NB4 (cell line): ENCODE data around the gene ENC1.

Experiments
- DNase-seq: peaks from one replicate; pipeline ENCODE4 v3.0.0; 2010; ENCODE audit warnings: low read depth
- H3K4me3 ChIP-seq: one replicate; pipeline ENCODE4 v1.5.1; 2011; ENCODE audit warnings: mild to moderate bottlenecking, low read depth, low read length, moderate library complexity
- CTCF ChIP-seq: IDR thresholded peaks from one replicate; pipeline ENCODE4 v1.5.1; 2012; ENCODE audit warnings: low read depth, low read length
- MAX ChIP-seq: IDR thresholded peaks from 2 replicates; pipeline ENCODE4 v1.6.1; 2011; ENCODE audit warnings: low read depth, low read length
- MYC ChIP-seq: IDR thresholded peaks from 2 replicates; pipeline ENCODE4 v1.6.1; 2011; ENCODE audit warnings: low read depth, low read length
- POLR2A ChIP-seq: IDR thresholded peaks from 2 replicates; pipeline ENCODE4 v1.6.1; 2011; ENCODE audit warnings: mild to moderate bottlenecking; ENCODE audit not compliant: insufficient read length; ENCODE audit errors: extremely low read depth

Gene ENC1

DNA sequence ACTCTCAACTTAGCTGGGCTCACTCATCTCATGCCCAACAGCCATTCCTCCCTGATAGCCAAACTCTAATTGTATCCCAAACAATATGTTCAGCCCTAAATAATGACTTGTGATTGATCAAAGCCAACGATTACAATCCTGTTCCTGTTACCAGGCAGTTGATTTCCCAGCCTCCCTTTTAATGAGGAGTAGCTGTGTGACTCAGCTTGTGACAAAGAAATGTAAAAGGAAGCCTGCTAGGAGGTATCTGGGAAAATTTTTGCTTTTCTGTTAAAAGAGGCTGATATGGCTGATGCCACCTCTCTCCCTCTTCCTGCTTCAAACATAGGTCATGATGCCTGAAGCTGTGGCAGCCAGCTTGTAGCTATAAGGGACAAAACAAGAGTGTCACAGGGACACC lies 19.6 kb upstream of the ENC1 start:
- DNase-seq, result no peak
- no peak overlapping the region for H3K4me3 ChIP-seq

GRCh38 chr5:74659172-74659571 lies 18.6 kb upstream of the ENC1 start:
- TF ChIP-seq MAX, result no peak
- no peak for TF ChIP-seq POLR2A
- H3K4me3 ChIP-seq, result no peak overlapping the region

More for the DNA sequence above, 19.6 kb upstream of the ENC1 start:
- TF ChIP-seq MAX (no peak), POLR2A (no peak), MYC (no peak)

DNA sequence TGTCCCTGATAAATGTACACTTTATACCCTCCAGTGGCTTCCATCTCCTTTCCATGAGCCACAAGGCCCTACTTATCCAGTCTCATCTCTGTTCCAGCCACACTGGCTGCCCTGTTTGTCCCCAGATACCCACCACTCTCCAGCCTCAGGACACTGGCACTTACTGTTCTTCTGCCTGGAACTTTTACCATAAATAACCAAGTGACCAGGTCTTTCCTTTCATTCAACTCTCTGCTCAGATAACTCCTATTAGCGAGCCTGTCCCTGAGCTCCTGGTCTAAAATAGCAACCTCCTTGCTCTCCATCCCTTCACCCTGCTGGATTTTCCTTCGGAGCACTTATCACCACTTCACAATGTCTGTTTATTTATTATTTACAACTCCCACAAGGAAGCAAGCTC lies 16.6 kb upstream of the ENC1 start:
- no peak for DNase-seq
- TF ChIP-seq MYC (no peak), POLR2A (no peak), CTCF (no peak), MAX (no peak)
- no peak overlapping the region for H3K4me3 ChIP-seq

More at GRCh38 chr5:74659172-74659571, 18.6 kb upstream of the ENC1 start:
- no peak for DNase-seq

GRCh38 chr5:74655716-74656115 lies 15.2 kb upstream of the ENC1 start:
- no peak for DNase-seq
- no peak for TF ChIP-seq MYC
- no peak for TF ChIP-seq POLR2A
- no peak for TF ChIP-seq CTCF
- TF ChIP-seq MAX, result no peak
- H3K4me3 ChIP-seq, result no peak overlapping the region

DNA sequence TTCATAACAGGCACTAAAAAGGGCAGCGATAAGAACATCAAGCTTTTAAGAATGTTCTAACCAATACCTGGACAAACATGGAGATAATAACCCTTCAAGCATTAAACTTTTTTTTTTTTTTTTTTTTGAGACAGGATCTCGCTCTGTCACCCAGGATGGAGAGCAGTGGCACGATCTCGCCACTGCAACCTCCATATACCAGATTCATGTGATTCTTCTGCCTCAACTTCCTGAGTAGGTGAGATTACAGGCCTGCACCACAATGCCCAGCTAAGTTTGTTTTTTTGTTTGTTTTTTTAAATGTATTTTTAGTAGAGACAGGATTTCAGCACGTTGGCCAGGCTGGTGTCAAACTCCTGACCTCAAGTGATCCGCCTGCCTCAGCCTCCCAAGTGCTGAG lies 14.7 kb upstream of the ENC1 start:
- DNase-seq, result no peak
- TF ChIP-seq POLR2A, result no peak
- no peak for TF ChIP-seq MAX
- TF ChIP-seq MYC, result no peak
- no peak for TF ChIP-seq CTCF
- H3K4me3 ChIP-seq, result no peak overlapping the region

DNA sequence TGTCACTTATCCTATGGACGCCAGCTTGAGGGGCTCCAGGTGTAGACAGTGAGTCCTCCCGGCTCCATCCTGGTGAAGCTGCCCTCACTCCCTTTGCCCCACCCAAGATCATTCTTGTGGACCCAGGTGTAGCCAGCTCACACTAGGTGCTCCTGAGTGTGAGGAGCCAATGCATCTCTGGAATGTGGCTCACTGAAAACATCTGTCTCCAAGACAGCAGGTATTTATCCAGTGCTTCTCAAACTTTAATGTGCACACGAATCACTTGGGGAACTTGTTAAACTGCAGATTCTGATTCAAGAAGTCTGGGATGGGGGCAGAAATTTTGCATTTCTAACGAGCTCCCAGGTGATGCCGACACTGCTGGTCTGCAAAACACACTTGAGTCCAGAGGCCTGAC lies 13.5 kb upstream of the ENC1 start:
- TF ChIP-seq CTCF, result no peak
- TF ChIP-seq POLR2A, result no peak
- TF ChIP-seq MAX, result no peak
- no peak for TF ChIP-seq MYC
- no peak overlapping the region for H3K4me3 ChIP-seq
- no peak for DNase-seq

- TF ChIP-seq CTCF (no peak), MAX (no peak), POLR2A (no peak), MYC (no peak)
- no peak overlapping the region for H3K4me3 ChIP-seq
- DNase-seq, result no peak
Observed at GRCh38 chr5:74652576-74652975, 12.0 kb upstream of the ENC1 start.
